ENCODE results near the gene SUN1.
A peak's percentile ranks its signal among the peaks of the same experiment; 100 is the strongest.

Gene SUN1

GRCh38 chr7:896346-897075 lies 64.2 kb downstream of the SUN1 start:
- peaks cover 0 to 8% of the 10 kb centered on the region in 2 donors for H3K4me1 ChIP-seq (ENCODE audit: control insufficient read depth in 1 of 2, insufficient read depth in 2 of 2, low read length in 2 of 2)
- no peak overlapping the region for H3K9ac ChIP-seq (ENCODE audit: low read depth in 1 of 2, low read length in 2 of 2)
- H3K9me3 ChIP-seq (ENCODE audit: control insufficient read depth in 1 of 2, low read length in 2 of 2), result no peaks in the 10 kb centered on the region
- H3K4me3 ChIP-seq (ENCODE audit: low read depth in 1 of 2, low read length in 2 of 2), result no peak overlapping the region
- H3K36me3 ChIP-seq (ENCODE audit: control insufficient read depth in 1 of 2, insufficient read depth in 2 of 2, low read length in 2 of 2), result peaks cover 60 to 82% of the 10 kb centered on the region in 2 donors
- H3K27me3 ChIP-seq (ENCODE audit: control insufficient read depth in 1 of 2, insufficient read depth in 2 of 2, low read length in 2 of 2), result no peaks in the 10 kb centered on the region
- H3K27ac ChIP-seq (ENCODE audit: low read depth, low read length), result no peak overlapping the region

- Histone ChIP-seq H3K9me3 (ENCODE audit: control insufficient read depth in 1 of 2, low read length in 2 of 2) (no peaks in the 10 kb centered on the region), H3K4me1 (ENCODE audit: control insufficient read depth in 1 of 2, insufficient read depth in 2 of 2, low read length in 2 of 2) (peaks cover 0 to 11% of the 10 kb centered on the region in 2 donors), H3K4me3 (ENCODE audit: low read depth in 1 of 2, low read length in 2 of 2) (no peak overlapping the region), H3K9ac (ENCODE audit: low read depth in 1 of 2, low read length in 2 of 2) (no peak overlapping the region), H3K27ac (ENCODE audit: low read depth, low read length) (no peak overlapping the region), H3K36me3 (ENCODE audit: control insufficient read depth in 1 of 2, insufficient read depth in 2 of 2, low read length in 2 of 2) (peaks cover 54 to 76% of the 10 kb centered on the region in 2 donors), H3K27me3 (ENCODE audit: control insufficient read depth in 1 of 2, insufficient read depth in 2 of 2, low read length in 2 of 2) (no peaks in the 10 kb centered on the region)
These were observed 64.8 kb downstream of the SUN1 start for GRCh38 chr7:897086-897485.

- no peak overlapping the region for H3K4me3 ChIP-seq (ENCODE audit: low read depth in 1 of 2, low read length in 2 of 2)
- no peaks in the 10 kb centered on the region for H3K27me3 ChIP-seq (ENCODE audit: control insufficient read depth in 1 of 2, insufficient read depth in 2 of 2, low read length in 2 of 2)
- H3K9ac ChIP-seq (ENCODE audit: low read depth in 1 of 2, low read length in 2 of 2), result no peak overlapping the region
- no peaks in the 10 kb centered on the region for H3K9me3 ChIP-seq (ENCODE audit: control insufficient read depth in 1 of 2, low read length in 2 of 2)
- H3K36me3 ChIP-seq (ENCODE audit: control insufficient read depth in 1 of 2, insufficient read depth in 2 of 2, low read length in 2 of 2), result peaks cover 47 to 69% of the 10 kb centered on the region in 2 donors
- H3K27ac ChIP-seq (ENCODE audit: low read depth, low read length), result no peak overlapping the region
- peaks cover 0 to 11% of the 10 kb centered on the region in 2 donors for H3K4me1 ChIP-seq (ENCODE audit: control insufficient read depth in 1 of 2, insufficient read depth in 2 of 2, low read length in 2 of 2)
These were observed 65.6 kb downstream of the SUN1 start for GRCh38 chr7:897771-898376.

GRCh38 chr7:898460-898854 lies 66.2 kb downstream of the SUN1 start:
- H3K4me1 ChIP-seq (ENCODE audit: control insufficient read depth in 1 of 2, insufficient read depth in 2 of 2, low read length in 2 of 2), result peaks cover 0 to 11% of the 10 kb centered on the region in 2 donors
- no peak overlapping the region for H3K9ac ChIP-seq (ENCODE audit: low read depth in 1 of 2, low read length in 2 of 2)
- H3K36me3 ChIP-seq (ENCODE audit: control insufficient read depth in 1 of 2, insufficient read depth in 2 of 2, low read length in 2 of 2), result peaks cover 46 to 63% of the 10 kb centered on the region in 2 donors
- H3K27ac ChIP-seq (ENCODE audit: low read depth, low read length), result no peak overlapping the region
- no peak overlapping the region for H3K4me3 ChIP-seq (ENCODE audit: low read depth in 1 of 2, low read length in 2 of 2)
- no peaks in the 10 kb centered on the region for H3K27me3 ChIP-seq (ENCODE audit: control insufficient read depth in 1 of 2, insufficient read depth in 2 of 2, low read length in 2 of 2)
- no peaks in the 10 kb centered on the region for H3K9me3 ChIP-seq (ENCODE audit: control insufficient read depth in 1 of 2, low read length in 2 of 2)

- Histone ChIP-seq H3K9me3 (ENCODE audit: control insufficient read depth in 1 of 2, low read length in 2 of 2) (no peaks in the 10 kb centered on the region), H3K4me3 (ENCODE audit: low read depth in 1 of 2, low read length in 2 of 2) (no peak overlapping the region), H3K36me3 (ENCODE audit: control insufficient read depth in 1 of 2, insufficient read depth in 2 of 2, low read length in 2 of 2) (peaks cover 40 to 62% of the 10 kb centered on the region in 2 donors), H3K9ac (ENCODE audit: low read depth in 1 of 2, low read length in 2 of 2) (no peak overlapping the region), H3K27ac (ENCODE audit: low read depth, low read length) (no peak overlapping the region), H3K27me3 (ENCODE audit: control insufficient read depth in 1 of 2, insufficient read depth in 2 of 2, low read length in 2 of 2) (no peaks in the 10 kb centered on the region), H3K4me1 (ENCODE audit: control insufficient read depth in 1 of 2, insufficient read depth in 2 of 2, low read length in 2 of 2) (peaks cover 0 to 11% of the 10 kb centered on the region in 2 donors)
These were observed 66.8 kb downstream of the SUN1 start for GRCh38 chr7:898855-899681.

GRCh38 chr7:899806-900205 lies 67.5 kb downstream of the SUN1 start:
- Histone ChIP-seq H3K4me1 (ENCODE audit: control insufficient read depth in 1 of 2, insufficient read depth in 2 of 2, low read length in 2 of 2) (peaks cover 0 to 11% of the 10 kb centered on the region in 2 donors), H3K27ac (ENCODE audit: low read depth, low read length) (no peak overlapping the region), H3K9ac (ENCODE audit: low read depth in 1 of 2, low read length in 2 of 2) (no peak overlapping the region), H3K9me3 (ENCODE audit: control insufficient read depth in 1 of 2, low read length in 2 of 2) (no peaks in the 10 kb centered on the region), H3K27me3 (ENCODE audit: control insufficient read depth in 1 of 2, insufficient read depth in 2 of 2, low read length in 2 of 2) (no peaks in the 10 kb centered on the region), H3K36me3 (ENCODE audit: control insufficient read depth in 1 of 2, insufficient read depth in 2 of 2, low read length in 2 of 2) (peaks cover 33 to 60% of the 10 kb centered on the region in 2 donors), H3K4me3 (ENCODE audit: low read depth in 1 of 2, low read length in 2 of 2) (no peak overlapping the region)

GRCh38 chr7:900331-901040 lies 68.2 kb downstream of the SUN1 start:
- Histone ChIP-seq H3K27me3 (ENCODE audit: control insufficient read depth in 1 of 2, insufficient read depth in 2 of 2, low read length in 2 of 2) (no peaks in the 10 kb centered on the region), H3K36me3 (ENCODE audit: control insufficient read depth in 1 of 2, insufficient read depth in 2 of 2, low read length in 2 of 2) (peaks cover 27 to 53% of the 10 kb centered on the region in 2 donors), H3K4me1 (ENCODE audit: control insufficient read depth in 1 of 2, insufficient read depth in 2 of 2, low read length in 2 of 2) (peaks cover 0 to 11% of the 10 kb centered on the region in 2 donors), H3K4me3 (ENCODE audit: low read depth in 1 of 2, low read length in 2 of 2) (no peak overlapping the region), H3K27ac (ENCODE audit: low read depth, low read length) (peak overlapping the region; percentile 25), H3K9me3 (ENCODE audit: control insufficient read depth in 1 of 2, low read length in 2 of 2) (no peaks in the 10 kb centered on the region), H3K9ac (ENCODE audit: low read depth in 1 of 2, low read length in 2 of 2) (peak overlapping the region; percentile 14 to 32)

- Histone ChIP-seq H3K27ac (ENCODE audit: low read depth, low read length) (peak overlapping the region; percentile 25), H3K4me3 (ENCODE audit: low read depth in 1 of 2, low read length in 2 of 2) (no peak overlapping the region), H3K9ac (ENCODE audit: low read depth in 1 of 2, low read length in 2 of 2) (peak overlapping the region; percentile 14 to 32), H3K4me1 (ENCODE audit: control insufficient read depth in 1 of 2, insufficient read depth in 2 of 2, low read length in 2 of 2) (peaks cover 0 to 11% of the 10 kb centered on the region in 2 donors), H3K27me3 (ENCODE audit: control insufficient read depth in 1 of 2, insufficient read depth in 2 of 2, low read length in 2 of 2) (no peaks in the 10 kb centered on the region), H3K9me3 (ENCODE audit: control insufficient read depth in 1 of 2, low read length in 2 of 2) (no peaks in the 10 kb centered on the region), H3K36me3 (ENCODE audit: control insufficient read depth in 1 of 2, insufficient read depth in 2 of 2, low read length in 2 of 2) (peaks cover 22 to 48% of the 10 kb centered on the region in 2 donors)
These were observed 68.7 kb downstream of the SUN1 start for GRCh38 chr7:901041-901387.

- no peaks in the 10 kb centered on the region for H3K27me3 ChIP-seq (ENCODE audit: control insufficient read depth in 1 of 2, insufficient read depth in 2 of 2, low read length in 2 of 2)
- peak overlapping the region in 1 of 2 donors; percentile 14 for H3K9ac ChIP-seq (ENCODE audit: low read depth in 1 of 2, low read length in 2 of 2)
- H3K4me3 ChIP-seq (ENCODE audit: low read depth in 1 of 2, low read length in 2 of 2), result no peak overlapping the region
- H3K27ac ChIP-seq (ENCODE audit: low read depth, low read length), result no peak overlapping the region
- peaks cover 0 to 11% of the 10 kb centered on the region in 2 donors for H3K4me1 ChIP-seq (ENCODE audit: control insufficient read depth in 1 of 2, insufficient read depth in 2 of 2, low read length in 2 of 2)
- H3K36me3 ChIP-seq (ENCODE audit: control insufficient read depth in 1 of 2, insufficient read depth in 2 of 2, low read length in 2 of 2), result peaks cover 18 to 42% of the 10 kb centered on the region in 2 donors
- H3K9me3 ChIP-seq (ENCODE audit: control insufficient read depth in 1 of 2, low read length in 2 of 2), result no peaks in the 10 kb centered on the region
These were observed 69.3 kb downstream of the SUN1 start for GRCh38 chr7:901388-902154.

All from duodenal mucosa (tissue), 2 donors.